Neural crest cell (in vitro differentiated cells): ENCODE measurements around the gene CD6. TPM values are rescaled to one million over a fixed set of nuclear protein-coding genes. Genes with fewer than 3 reads are reported as not detected.
"Not testable (repeated sequence)": the region's sequence is repeated elsewhere in the genome, so short reads cannot be mapped to it uniquely, and the experiment has no call there.

Experiments
- DNase-seq: peaks from one replicate; pipeline ENCODE4 v3.0.0; 2021; ENCODE audit warnings: low read depth, mixed read lengths, low spot score
- H3K27ac Mint-ChIP-seq: one replicate; pipeline ENCODE4 v1.8.0; 2021; ENCODE audit warnings: mild to moderate bottlenecking, mixed read lengths; ENCODE audit not compliant: unreplicated experiment
- H3K27me3 Mint-ChIP-seq: 2 replicates; pipeline ENCODE4 v1.8.0; 2021; ENCODE audit warnings: low read depth, mild to moderate bottlenecking, mixed read lengths
- H3K36me3 Mint-ChIP-seq: 2 replicates; pipeline ENCODE4 v1.8.0; 2021; ENCODE audit warnings: low read depth, mild to moderate bottlenecking, mixed read lengths
- H3K4me1 Mint-ChIP-seq: 2 replicates; pipeline ENCODE4 v1.8.0; 2021; ENCODE audit warnings: mixed read lengths
- H3K4me3 Mint-ChIP-seq: one replicate; pipeline ENCODE4 v1.8.0; 2021; ENCODE audit warnings: mild to moderate bottlenecking, mixed read lengths
- H3K9me3 Mint-ChIP-seq: 2 replicates; pipeline ENCODE4 v1.8.0; 2021; ENCODE audit warnings: mixed read lengths
- CTCF ChIP-seq: fragments of 200-600 bp; sonication (generic); conservative IDR thresholded peaks from 2 replicates; pipeline ENCODE4 v1.5.0; 2021; ENCODE audit warnings: antibody characterized with exemption, mild to moderate bottlenecking
- total RNA-seq: library from RNA; stranded (reverse); gene quantifications from 2 replicates; pipeline ENCODE4 v1.2.1, GENCODE V29; 2021

CD6 gene
- total RNA-seq, 1 donor from 2014 or later = 0.30 TPM

GRCh38 chr11:60972182-60973030 is 926 bp downstream of the CD6 start:
- Mint-ChIP-seq H3K27ac (no peak overlapping the region), H3K36me3 (peaks cover 5% of the 10 kb centered on the region), H3K4me3 (no peak overlapping the region), H3K4me1 (peaks cover 27% of the 10 kb centered on the region), H3K9me3 (peaks cover 9% of the 10 kb centered on the region), H3K27me3 (no peaks in the 10 kb centered on the region)
- no peak for DNase-seq
- no peak for TF ChIP-seq CTCF

GRCh38 chr11:60973699-60974098 is 2.2 kb downstream of the CD6 start:
- Mint-ChIP-seq H3K27ac (no peak overlapping the region), H3K4me1 (peaks cover 27% of the 10 kb centered on the region), H3K36me3 (peaks cover 4% of the 10 kb centered on the region), H3K9me3 (peaks cover 2% of the 10 kb centered on the region), H3K4me3 (no peak overlapping the region), H3K27me3 (no peaks in the 10 kb centered on the region)
- no peak for TF ChIP-seq CTCF
- DNase-seq = no peak

- H3K27me3 Mint-ChIP-seq, H3K9me3 Mint-ChIP-seq, H3K36me3 Mint-ChIP-seq, H3K4me3 Mint-ChIP-seq, DNase-seq: not testable (repeated sequence)
- Mint-ChIP-seq H3K4me1 (peaks cover 27% of the 10 kb centered on the region), H3K27ac (peak overlapping the region; percentile 99)
Measured at GRCh38 chr11:60974316-60974715, 2.8 kb downstream of the CD6 start.

- Mint-ChIP-seq H3K4me1 (peaks cover 27% of the 10 kb centered on the region), H3K27me3 (no peaks in the 10 kb centered on the region), H3K27ac (peak overlapping the region; percentile 99), H3K4me3 (no peak overlapping the region), H3K9me3 (peaks cover 2% of the 10 kb centered on the region), H3K36me3 (no peaks in the 10 kb centered on the region)
- DNase-seq = peak; percentile 45
- no peak for TF ChIP-seq CTCF
Measured at GRCh38 chr11:60974726-60975125, 3.2 kb downstream of the CD6 start.

- no peaks in the 10 kb centered on the region for H3K9me3 Mint-ChIP-seq
- no peaks in the 10 kb centered on the region for H3K27me3 Mint-ChIP-seq
- H3K27ac Mint-ChIP-seq = no peak overlapping the region
- H3K4me1 Mint-ChIP-seq = peaks cover 27% of the 10 kb centered on the region
- no peaks in the 10 kb centered on the region for H3K36me3 Mint-ChIP-seq
- H3K4me3 Mint-ChIP-seq = no peak overlapping the region
- TF ChIP-seq CTCF = no peak
- DNase-seq = no peak
Measured at GRCh38 chr11:60977224-60977623, 5.7 kb downstream of the CD6 start.

GRCh38 chr11:60977836-60978235 is 6.4 kb downstream of the CD6 start:
- Mint-ChIP-seq H3K27ac (no peak overlapping the region), H3K27me3 (no peaks in the 10 kb centered on the region), H3K36me3 (no peaks in the 10 kb centered on the region), H3K4me1 (peaks cover 27% of the 10 kb centered on the region), H3K9me3 (no peaks in the 10 kb centered on the region), H3K4me3 (no peak overlapping the region)
- TF ChIP-seq CTCF = no peak
- no peak for DNase-seq
